ENCODE data around the gene HPS1.

The HPS1 gene

GRCh38 chr10:98380493-98381339, 66.0 kb downstream of the HPS1 start:
- CTCF ChIA-PET = interaction anchor here (0.7 kb wide), 1 partner anchor 67 kb away, joined by 3 read pairs; no protein-coding TSS in a partner anchor
- no peaks in the 10 kb centered on the region for H3K9me3 ChIP-seq (ENCODE audit: control insufficient read depth, insufficient read depth, low read depth, low read length)
- no peaks in the 10 kb centered on the region for H3K4me1 ChIP-seq (ENCODE audit: control insufficient read depth, insufficient read depth, low read length)
- H3K27ac ChIP-seq (ENCODE audit: extremely low read depth, low read depth, low read length) = no peak overlapping the region
- no peak for TF ChIP-seq ZBTB11 (tag by site-specific recombination; conservative IDR thresholded peaks at IDR 0.05; ENCODE audit: low read depth)
- no peak for TF ChIP-seq PATZ1 (tag by site-specific recombination; IDR thresholded peaks at IDR 0.05)
- TF ChIP-seq ZNF777 (tag by site-specific recombination; IDR thresholded peaks at IDR 0.05; ENCODE audit: borderline replicate concordance) = no peak
- TF ChIP-seq KLF17 (tag by site-specific recombination; IDR thresholded peaks at IDR 0.05) = no peak
- TF ChIP-seq REPIN1 (tag by site-specific recombination; IDR thresholded peaks at IDR 0.05; ENCODE audit: low read depth) = no peak
- no peak for TF ChIP-seq ZSCAN30 (tag by site-specific recombination; IDR thresholded peaks at IDR 0.05)
- TF ChIP-seq ZNF112 (tag by site-specific recombination; IDR thresholded peaks at IDR 0.05) = no peak
- no peak for TF ChIP-seq ZNF184 (tag by site-specific recombination; IDR thresholded peaks at IDR 0.05)
- no peak for TF ChIP-seq ZNF530 (tag by site-specific recombination; IDR thresholded peaks at IDR 0.05; ENCODE audit: low read depth)
- TF ChIP-seq ZSCAN18 (tag by site-specific recombination; IDR thresholded peaks at IDR 0.05) = no peak
- no peak for TF ChIP-seq ZBTB1 (tag by site-specific recombination; IDR thresholded peaks at IDR 0.05)
- no peak for TF ChIP-seq ZNF624 (tag by site-specific recombination; IDR thresholded peaks at IDR 0.05)
- TF ChIP-seq ZBTB26 (tag by site-specific recombination; optimal IDR thresholded peaks at IDR 0.05) = no peak
- TF ChIP-seq ZNF692 (tag by site-specific recombination; IDR thresholded peaks at IDR 0.05) = no peak
- TF ChIP-seq ZFP69B (tag by site-specific recombination; IDR thresholded peaks at IDR 0.05) = no peak
- no peak for TF ChIP-seq ELK4 (IDR thresholded peaks at IDR 0.05; ENCODE audit: borderline replicate concordance, low read depth, low read length)
- no peak for TF ChIP-seq KLF1 (tag by site-specific recombination; IDR thresholded peaks at IDR 0.05)
- TF ChIP-seq ZBTB48 (tag by site-specific recombination; IDR thresholded peaks at IDR 0.05) = no peak
- no peak for TF ChIP-seq ZNF280D (tag by site-specific recombination; IDR thresholded peaks at IDR 0.05)
- H3K36me3 ChIP-seq (ENCODE audit: control insufficient read depth in 2 of 2, insufficient read depth in 1 of 2, low read length in 2 of 2) = no peaks in the 10 kb centered on the region
- POLR2A ChIA-PET = no interaction called here
- H3K4me3 ChIP-seq (ENCODE audit: low read depth, low read length) = no peak overlapping the region

Data from HEK293 (cell line).